GM19455 (cell line): ENCODE data around the gene ADH1C.

ENCODE experiments used
- ATAC-seq: cut with Tn5 transposase; IDR thresholded peaks from one replicate; pipeline ENCODE4 v1.9.1; 2021; ENCODE audit not compliant: unreplicated experiment

ADH1C gene

DNA sequence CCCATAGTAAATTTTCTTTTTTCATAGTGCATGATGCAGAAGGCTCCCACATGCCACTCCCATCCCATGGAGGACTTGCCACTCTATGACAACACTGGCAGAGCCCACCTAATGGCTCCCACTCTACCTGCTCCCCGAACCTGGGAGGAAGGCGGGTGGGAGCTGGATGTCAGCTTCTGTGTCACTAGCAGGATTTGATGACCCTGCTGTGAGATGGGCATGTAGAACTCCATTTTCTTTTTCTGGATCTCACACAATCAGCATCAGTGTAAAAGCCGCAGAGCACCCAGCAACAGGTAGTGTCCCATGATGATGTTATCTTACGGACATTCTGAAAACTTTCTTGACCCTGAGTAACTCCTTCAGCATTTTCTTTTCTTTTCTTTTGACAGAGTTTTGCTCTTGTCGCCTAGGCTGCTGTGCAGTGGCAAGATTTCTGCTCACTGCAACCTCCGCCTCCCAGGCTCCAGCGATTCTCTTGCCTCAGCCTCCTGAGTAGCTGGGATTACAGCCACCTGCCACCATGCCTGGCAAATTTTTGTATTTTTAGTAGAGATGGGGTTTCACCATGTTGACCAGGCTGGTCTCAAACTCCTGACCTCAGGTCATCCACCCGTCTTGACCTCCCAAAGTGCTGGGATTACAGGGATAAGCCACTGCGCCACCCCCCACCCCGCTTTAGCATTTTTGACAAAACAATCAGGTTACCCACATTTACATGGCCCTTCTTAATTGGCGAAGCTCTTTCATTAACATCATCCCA, 46.7 kb downstream of the ADH1C start:
- no peak for ATAC-seq

GRCh38 chr4:99301376-99302164, 51.0 kb downstream of the ADH1C start:
- no peak for ATAC-seq

DNA sequence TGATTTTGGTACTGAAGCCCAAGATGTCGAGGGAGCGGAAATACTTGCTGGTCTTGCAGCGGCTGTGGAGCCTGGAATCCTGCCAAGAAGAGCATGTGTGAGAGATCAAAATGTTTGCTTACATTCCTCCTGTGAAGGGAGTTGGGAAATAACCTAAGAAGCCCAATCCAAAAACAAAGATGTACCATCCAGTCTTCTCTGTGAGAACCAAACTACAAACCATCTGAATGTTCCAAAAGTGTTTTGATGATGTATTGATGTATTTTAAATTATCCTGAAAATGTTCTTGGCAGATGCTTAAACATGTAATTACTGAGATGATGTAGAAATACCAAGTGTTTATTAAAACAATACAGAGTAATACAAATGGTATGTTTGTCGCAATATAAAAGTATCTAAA, 51.6 kb downstream of the ADH1C start:
- ATAC-seq = no peak

DNA sequence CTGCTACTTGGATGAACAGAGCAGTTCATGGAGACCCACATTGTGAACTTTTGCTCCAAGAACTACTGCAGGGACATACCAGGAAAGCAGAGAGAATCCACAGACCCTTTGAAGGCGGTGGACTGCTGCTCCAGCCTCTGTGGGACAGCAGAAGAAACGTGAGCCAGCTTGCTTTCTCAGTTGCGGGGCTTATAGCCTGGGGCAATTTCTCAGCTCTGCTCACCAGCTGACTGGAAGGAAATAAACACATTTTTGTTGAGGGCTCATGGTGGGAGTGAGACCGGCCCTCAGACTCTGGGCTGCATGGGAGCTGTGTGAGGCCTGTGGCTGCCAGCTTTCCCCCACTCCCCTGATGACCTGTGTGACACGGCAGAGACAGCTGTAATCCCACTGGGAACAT, 59.2 kb downstream of the ADH1C start:
- ATAC-seq = no peak

GRCh38 chr4:99290848-99291786, 61.4 kb downstream of the ADH1C start, which contains the start of gene ADH1A:
Gene ADH1A, minus strand, starts transcription at chr4:99290985. Its CDS starts 71 bp downstream, at chr4:99290914.
- ATAC-seq = no peak
